ENCODE data around the gene DLG2. TPM values are rescaled to one million over a fixed set of nuclear protein-coding genes. Genes with fewer than 3 reads are reported as not detected.

The DLG2 gene
- total RNA-seq, 4 donors from 2014 or later: 0.18 to 8.3 (median 2.5) TPM

- Histone ChIP-seq H3K4me3 (no peak overlapping the region), H3K27me3 (no peaks in the 10 kb centered on the region), H3K27ac (no peak overlapping the region), H3K4me1 (no peaks in the 10 kb centered on the region), H3K36me3 (no peaks in the 10 kb centered on the region), H3K9me3 (no peaks in the 10 kb centered on the region)
- no peak for DNase-seq
- TF ChIP-seq CTCF (IDR thresholded peaks at IDR 0.05) (no peak), POLR2A (IDR thresholded peaks at IDR 0.05) (no peak)
Measured at GRCh38 chr11:85133636-85134035, 493.5 kb downstream of the DLG2 start.

DNA sequence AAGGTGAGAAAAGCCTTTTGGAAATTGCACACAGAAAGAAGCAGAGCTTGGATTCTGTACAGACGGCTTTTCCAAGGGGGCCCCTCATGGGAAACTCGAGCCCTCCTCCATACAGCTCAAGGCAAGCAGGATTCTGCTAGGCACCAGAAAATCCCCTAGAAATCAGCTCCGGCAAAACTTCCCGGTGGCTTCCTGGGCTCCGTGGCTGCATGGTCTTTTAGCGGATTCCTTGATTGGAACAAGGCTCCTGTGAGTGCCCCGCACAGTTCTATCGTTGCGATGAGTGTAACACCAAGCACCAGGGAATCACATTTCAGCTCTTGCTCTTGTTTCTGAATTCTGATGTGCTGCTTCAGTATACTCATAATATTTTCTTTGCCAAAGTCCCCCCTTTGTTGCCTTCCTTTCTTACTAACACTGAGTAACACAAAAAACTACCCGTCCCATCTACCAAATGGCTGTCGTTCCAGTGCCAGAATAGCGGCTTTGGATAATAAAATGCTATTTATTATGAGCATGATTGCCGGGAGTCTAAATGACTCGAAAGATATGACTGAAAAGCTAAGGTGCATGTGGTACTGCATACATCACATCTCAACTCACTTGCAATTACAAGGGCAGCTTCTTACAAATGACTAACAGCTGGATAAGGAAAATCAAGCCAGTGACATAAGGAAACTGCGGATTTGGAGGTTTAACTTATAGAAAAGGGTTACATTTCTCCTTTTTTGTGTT is 494.1 kb downstream of the DLG2 start:
- DNase-seq: no peak
- Histone ChIP-seq H3K27ac (no peak overlapping the region), H3K4me3 (no peak overlapping the region), H3K36me3 (no peaks in the 10 kb centered on the region), H3K27me3 (no peaks in the 10 kb centered on the region), H3K9me3 (no peaks in the 10 kb centered on the region), H3K4me1 (no peaks in the 10 kb centered on the region)
- TF ChIP-seq CTCF (IDR thresholded peaks at IDR 0.05) (no peak), POLR2A (IDR thresholded peaks at IDR 0.05) (no peak)

DNA sequence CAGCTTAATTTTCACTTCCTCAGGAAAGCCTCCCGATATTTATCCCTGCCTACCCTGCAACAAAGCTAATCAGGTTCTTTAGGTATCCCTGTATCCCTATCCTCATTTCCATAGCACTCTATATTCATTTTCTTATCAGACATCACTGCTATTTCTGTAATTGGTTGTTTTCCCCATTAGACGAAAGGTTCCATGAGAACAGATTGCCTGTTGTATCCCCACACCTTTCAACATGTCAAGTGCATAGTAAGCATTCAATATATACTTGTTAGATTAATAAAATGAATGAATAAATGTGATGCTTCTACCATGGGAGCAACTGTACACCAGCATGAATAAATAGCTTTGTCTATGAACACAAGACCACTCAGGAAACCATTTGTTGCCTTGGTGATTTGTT is 499.8 kb downstream of the DLG2 start:
- TF ChIP-seq POLR2A (IDR thresholded peaks at IDR 0.05) (no peak), CTCF (IDR thresholded peaks at IDR 0.05) (no peak)
- no peaks in the 10 kb centered on the region for H3K4me1 ChIP-seq
- DNase-seq: no peak
- no peak overlapping the region for H3K4me3 ChIP-seq
- H3K27me3 ChIP-seq: no peaks in the 10 kb centered on the region
- no peaks in the 10 kb centered on the region for H3K9me3 ChIP-seq
- no peak overlapping the region for H3K27ac ChIP-seq
- no peaks in the 10 kb centered on the region for H3K36me3 ChIP-seq

- TF ChIP-seq POLR2A (IDR thresholded peaks at IDR 0.05): no peak
- TF ChIP-seq CTCF (IDR thresholded peaks at IDR 0.05): no peak
- no peaks in the 10 kb centered on the region for H3K36me3 ChIP-seq
- no peaks in the 10 kb centered on the region for H3K27me3 ChIP-seq
- no peaks in the 10 kb centered on the region for H3K9me3 ChIP-seq
- H3K27ac ChIP-seq: no peak overlapping the region
- H3K4me3 ChIP-seq: no peak overlapping the region
- DNase-seq: no peak
- no peaks in the 10 kb centered on the region for H3K4me1 ChIP-seq
Measured at GRCh38 chr11:85123752-85124231, 503.4 kb downstream of the DLG2 start.

GRCh38 chr11:85118151-85118550 is 509.0 kb downstream of the DLG2 start:
- no peak for DNase-seq
- no peak for TF ChIP-seq CTCF (IDR thresholded peaks at IDR 0.05)
- TF ChIP-seq POLR2A (IDR thresholded peaks at IDR 0.05): no peak
- H3K27ac ChIP-seq: no peak overlapping the region

More at GRCh38 chr11:85118151-85118550, 509.0 kb downstream of the DLG2 start:
- no peaks in the 10 kb centered on the region for H3K27me3 ChIP-seq
- no peak overlapping the region for H3K4me3 ChIP-seq
- H3K36me3 ChIP-seq: no peaks in the 10 kb centered on the region
- no peaks in the 10 kb centered on the region for H3K4me1 ChIP-seq
- H3K9me3 ChIP-seq: no peaks in the 10 kb centered on the region
